T47D (cell line): ENCODE data around the gene OLFM1.
"Not testable (repeated sequence)": the region's sequence is repeated elsewhere in the genome, so short reads cannot be mapped to it uniquely, and the experiment has no call there.

ENCODE experiments used
- DNase-seq, 2 experiments: peaks; one replicate each; pipeline versions ENCODE4 v3.0.0 to v3.0.0-alpha.2; 2011 to 2012; ENCODE audit warnings: low read depth in 1 of 2, low spot score in 1 of 2
- JUND ChIP-seq: IDR thresholded peaks from 2 replicates; pipeline ENCODE4 v1.6.1; 2012; ENCODE audit warnings: low read depth
- in situ Hi-C: cut with HindIII; loops from 2 replicates; pipeline ENCODE4 v1.10.0; 2016; ENCODE audit warnings: low sequenced_read_pairs, low pct_unique_long_range_greater_than_20kb

OLFM1 gene

GRCh38 chr9:135101926-135102325 is 14.5 kb downstream of the OLFM1 start:
- no peak for TF ChIP-seq JUND
- DNase-seq, result no peak
- in situ Hi-C loops, result no loop called here

DNA sequence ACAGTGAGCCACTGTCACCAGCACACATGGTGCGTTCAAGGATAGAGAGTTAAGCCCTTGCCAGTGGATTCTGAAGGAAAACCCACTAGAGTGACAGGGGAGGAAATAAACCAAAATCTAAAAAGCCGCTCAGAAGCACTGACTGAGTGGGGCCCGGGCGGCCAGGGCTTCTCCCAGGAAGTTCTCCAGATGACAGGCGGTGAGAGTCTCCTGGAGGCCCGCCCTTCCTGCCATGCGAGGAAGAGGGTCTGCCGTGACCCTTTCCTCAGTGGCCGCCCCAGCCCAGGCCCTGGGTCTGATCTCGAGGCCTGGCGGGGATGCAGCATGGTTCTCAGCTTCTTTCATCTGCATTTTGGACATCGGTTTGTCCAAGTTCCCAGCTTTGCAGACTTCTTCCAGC is 14.9 kb downstream of the OLFM1 start:
- no peak for TF ChIP-seq JUND
- DNase-seq, result no peak
- in situ Hi-C loops, result no loop called here

- in situ Hi-C loops, result no loop called here
- no peak for DNase-seq
- no peak for TF ChIP-seq JUND
These were observed 15.6 kb downstream of the OLFM1 start for GRCh38 chr9:135103001-135103446.

DNA sequence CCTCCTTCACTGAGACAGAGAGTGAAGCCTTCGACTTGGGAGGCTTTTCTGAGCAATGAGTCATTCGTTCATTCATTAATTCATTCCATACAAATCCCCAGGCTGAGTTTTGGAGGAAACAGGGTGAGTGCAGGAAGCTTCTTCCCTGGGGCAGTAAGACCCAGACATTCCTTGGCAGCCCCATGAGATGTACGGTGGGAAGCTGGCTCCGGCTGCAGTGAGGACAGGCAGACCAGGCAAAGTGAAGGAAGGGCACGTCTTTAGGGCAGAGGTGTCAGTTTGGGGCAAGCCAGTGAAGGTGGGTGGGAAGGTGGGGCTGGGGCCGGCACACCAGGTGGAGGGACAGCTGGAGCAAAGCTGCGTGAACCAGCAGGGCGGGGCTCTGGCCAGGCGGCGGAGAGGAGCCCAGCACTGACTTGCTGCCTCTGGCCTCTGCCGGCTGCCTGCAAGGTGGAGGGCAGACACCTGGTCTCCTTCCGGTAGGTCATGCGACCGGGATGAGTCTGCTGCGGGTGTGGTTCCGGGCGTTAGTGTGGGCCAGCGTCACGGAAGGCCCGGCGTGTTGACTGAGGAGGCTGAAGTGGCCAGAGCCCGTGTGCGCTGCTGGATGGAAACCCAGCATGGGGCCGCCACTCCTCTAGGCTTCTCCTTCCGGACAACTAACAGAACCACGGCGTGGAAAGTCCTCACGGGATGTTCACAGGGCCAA is 16.6 kb downstream of the OLFM1 start:
- TF ChIP-seq JUND, result no peak
- in situ Hi-C loops, result no loop called here
- DNase-seq, result no peak

DNA sequence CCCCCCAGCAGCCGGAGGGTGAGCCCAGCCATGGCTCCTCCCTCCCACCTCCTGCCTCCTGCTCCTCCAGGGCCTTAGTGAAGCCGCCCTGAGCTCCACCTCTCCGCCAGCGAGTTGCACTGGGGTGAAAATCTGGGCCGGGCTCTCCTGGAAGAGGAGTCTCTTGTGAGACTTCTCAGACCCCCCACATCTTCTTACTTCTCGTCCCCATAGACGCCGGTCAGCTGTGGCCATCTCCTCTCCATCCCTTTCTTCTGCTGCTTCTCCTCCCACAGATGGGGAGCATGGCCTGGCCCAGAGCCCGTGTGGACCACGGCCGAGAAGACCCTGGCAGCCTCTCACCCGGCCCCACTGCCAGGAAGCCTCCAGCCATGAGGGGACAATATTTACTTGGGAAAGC is 17.3 kb downstream of the OLFM1 start:
- in situ Hi-C loops, result no loop called here
- no peak for TF ChIP-seq JUND
- DNase-seq, result no peak

DNA sequence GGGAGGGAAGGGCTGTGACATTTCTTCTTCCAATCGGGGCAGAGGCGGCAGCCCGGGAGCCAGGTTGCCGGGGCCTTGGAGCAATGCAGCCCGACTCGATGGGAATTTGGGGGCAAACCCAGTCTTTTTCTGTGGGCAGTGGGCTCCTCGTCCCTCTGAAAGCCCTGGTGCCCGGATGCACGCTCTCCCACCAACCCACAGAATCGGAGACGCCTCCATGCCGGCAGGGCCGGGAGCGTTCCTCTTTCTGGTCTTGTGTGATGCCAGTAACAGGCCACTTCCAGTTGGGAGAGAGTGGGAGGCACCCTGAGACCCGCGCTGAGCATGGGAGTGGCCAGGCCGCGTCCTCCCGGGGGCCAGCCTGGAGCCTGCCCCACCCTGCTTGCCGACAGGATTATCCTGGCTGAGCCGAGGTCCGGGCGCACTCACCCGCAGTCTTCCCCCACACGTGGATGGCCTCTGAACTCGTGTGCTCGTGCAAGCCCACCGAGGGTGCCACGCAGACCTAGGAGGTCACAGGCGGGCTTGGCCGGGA is 17.8 kb downstream of the OLFM1 start:
- in situ Hi-C loops, result no loop called here
- TF ChIP-seq JUND, result no peak
- DNase-seq, result no peak

DNA sequence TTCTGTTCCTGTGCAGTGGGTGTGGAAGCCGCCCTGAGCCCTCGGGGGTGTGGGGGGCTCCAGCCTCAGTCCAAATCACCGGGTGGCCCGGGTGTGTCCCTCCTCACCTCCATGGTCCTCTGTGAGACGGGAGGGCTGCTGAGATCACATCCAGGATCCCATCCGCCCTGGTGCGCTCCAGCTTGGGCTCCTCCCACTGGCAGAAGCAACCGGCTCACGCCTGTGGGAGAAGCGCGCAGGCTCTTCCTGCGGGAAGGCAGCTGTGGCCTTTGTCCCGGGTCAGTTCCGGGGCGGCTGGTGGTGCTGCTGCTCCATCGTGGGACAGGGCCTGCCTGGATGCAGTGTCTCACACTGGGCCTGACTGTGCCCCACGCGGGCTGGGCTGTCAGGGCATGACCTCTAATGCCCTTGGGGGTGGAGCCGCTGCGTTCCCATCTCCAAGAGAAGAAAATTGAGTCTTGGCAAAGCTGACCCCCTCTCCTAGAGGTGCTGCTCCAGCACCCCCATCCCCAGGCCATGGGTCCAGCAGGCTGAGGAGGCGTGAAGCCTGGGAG is 18.5 kb downstream of the OLFM1 start:
- in situ Hi-C loops, result no loop called here
- no peak for TF ChIP-seq JUND
- no peak for DNase-seq

- no peak for TF ChIP-seq JUND
- in situ Hi-C loops, result no loop called here
- DNase-seq, result no peak
These were observed 19.2 kb downstream of the OLFM1 start for GRCh38 chr9:135106551-135107270.

DNA sequence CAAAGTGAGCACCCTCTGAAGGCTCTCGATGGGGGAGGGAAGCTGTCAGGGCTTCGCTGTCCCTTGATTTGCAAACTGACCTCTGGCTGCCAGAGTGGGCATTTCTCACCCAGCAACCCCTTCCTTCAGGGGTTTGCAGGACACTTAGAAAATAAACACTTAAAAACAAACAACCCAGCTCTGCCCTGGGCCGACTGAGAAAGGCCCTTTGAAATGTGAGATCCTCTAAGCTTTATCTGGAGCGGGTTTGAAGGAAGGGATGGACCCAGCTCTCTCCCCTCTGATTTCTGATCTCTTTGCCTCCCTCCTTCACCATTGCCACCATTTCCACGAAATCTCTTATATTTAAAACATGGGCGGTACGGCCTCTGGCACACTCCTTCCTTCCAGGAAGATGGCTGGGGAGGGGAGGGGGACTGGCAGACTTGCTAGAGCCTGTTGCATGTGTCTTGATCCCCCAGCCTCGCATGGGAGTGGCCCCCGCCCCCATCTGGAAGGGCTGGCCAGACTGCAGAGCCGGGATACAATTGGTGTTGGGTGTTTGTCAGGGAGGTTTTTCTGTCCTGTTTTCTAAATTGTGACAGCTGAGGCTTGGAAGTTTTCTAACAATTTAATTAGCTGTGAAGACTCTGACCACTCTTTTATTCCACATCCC is 20.2 kb downstream of the OLFM1 start:
- in situ Hi-C loops, result no loop called here
- DNase-seq, result no peak
- TF ChIP-seq JUND, result no peak

- no peak for DNase-seq
- TF ChIP-seq JUND, result no peak
- in situ Hi-C loops, result no loop called here
These were observed 21.5 kb downstream of the OLFM1 start for GRCh38 chr9:135108831-135109510.

GRCh38 chr9:135109650-135110049 is 22.2 kb downstream of the OLFM1 start:
- DNase-seq, result no peak
- in situ Hi-C loops, result no loop called here
- no peak for TF ChIP-seq JUND

DNA sequence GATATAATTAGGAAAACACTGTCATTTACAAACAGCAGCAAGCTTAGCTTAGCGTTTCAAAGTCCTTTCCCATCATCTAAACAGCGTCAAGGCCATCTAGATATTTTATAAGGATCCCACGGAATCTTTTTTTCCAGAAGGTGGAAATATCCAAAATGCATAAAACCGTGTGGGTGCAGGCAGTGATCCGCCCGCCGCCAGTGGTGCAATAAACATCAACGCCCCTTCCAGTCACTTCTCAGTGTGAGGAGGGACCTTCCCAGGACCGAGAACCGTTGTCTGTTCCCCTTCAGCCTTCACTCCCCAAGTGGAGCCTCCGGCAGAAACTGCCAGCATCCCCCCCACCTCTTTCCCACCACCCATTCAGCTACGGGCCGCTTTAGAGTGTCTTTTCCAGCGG is 22.9 kb downstream of the OLFM1 start:
- in situ Hi-C loops, result no loop called here
- no peak for TF ChIP-seq JUND
- DNase-seq, result no peak

DNA sequence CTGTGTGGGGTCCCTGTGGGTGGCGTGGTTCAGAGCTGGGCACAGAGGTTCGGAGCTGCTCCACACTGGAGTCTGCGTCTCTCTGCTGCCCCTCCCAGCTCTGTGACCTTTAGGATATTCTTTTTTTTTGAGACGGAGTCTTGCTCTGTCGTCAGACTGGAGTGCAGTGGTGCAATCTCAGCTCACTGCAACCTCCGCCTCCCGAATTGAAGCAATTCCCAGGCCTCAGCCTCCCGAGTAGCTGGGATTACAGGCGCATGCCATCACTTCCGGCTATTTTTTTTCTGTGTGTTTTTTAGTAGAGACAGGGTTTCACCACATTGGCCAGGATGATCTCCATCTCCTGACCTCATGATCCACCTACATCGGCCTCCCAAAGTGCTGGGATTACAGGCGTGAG is 24.1 kb downstream of the OLFM1 start:
- DNase-seq, in situ Hi-C loops: not testable (repeated sequence)
